Suppressor macrophage treated with lipopolysaccharide for 1 hour (primary cell): ENCODE data around the gene SKOR2.

Source experiments
- DNase-seq, 3 donors: peaks; one replicate each; pipeline ENCODE4 v3.0.0-alpha.2; 2020 to 2022

Gene SKOR2

DNA sequence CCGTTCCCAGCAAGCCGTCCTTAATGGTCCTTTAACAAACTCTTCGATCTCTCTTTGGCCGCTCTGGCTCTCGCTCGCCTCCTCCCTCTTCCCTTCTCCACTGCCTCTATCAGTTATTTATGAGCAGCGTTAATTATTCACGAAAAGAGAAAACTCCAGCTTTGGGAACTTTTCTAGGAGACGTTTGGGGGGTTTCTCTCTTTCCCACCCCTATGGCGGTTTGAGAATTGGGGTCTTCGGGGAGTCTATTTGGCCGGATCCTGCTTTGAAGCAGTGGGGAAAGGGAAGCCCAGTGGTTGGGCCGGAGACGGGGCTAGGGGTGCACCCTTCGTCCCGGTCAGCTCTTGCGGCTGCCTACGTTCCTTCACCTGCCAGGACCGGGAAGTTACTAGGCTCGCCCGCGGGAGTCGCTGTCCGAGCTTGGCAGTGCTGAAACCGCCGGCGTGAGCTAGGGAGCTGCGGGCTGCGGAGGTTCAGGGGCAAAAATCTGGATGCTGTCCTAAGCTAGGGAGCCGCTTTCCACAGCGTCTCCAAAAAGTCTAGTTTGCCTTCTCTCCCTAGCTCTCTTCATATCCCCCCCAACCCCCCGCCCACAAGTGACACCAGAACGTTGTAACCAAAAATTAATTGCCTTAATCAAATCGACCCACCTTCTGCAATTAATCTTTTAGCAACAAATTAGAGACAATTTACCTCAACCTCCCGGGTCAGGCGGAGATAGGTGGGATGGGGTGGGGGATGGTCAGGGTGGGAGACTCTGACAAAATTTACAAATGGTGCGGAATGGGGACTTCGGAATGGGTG, 8.9 kb upstream of the SKOR2 start:
- peak in 2 of 3 donors; percentile 15 to 38 for DNase-seq

DNA sequence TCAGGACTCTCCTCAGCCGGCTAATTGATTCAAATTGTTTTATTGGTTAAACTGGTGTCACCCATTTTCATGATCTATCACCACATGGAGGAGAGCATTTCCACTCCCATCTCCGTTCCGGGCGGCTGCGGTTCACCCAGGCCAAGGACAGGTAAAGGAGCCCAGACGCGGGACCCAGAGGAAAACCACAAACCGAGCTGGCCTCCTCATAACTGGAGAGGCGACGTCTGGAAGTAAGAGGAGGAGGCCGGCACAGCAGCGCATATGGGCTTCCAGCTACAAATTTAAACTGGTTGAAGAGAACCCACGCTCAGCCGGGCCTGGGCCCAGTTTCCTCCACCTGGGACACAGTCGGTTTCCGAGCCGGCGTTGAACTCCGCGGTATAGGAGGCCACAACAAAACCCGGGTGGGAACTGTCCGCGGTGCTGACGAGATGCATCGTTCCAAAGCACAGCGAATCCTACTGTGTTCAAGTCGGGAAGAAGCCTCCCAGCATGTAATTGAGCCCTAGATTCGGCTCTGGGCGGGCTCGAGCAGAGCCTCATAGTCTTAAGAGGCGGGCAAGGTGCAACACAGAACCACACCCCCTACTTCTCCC, 3.0 kb upstream of the SKOR2 start:
- DNase-seq, result peak; percentile 26 to 60 (median 38)

DNA sequence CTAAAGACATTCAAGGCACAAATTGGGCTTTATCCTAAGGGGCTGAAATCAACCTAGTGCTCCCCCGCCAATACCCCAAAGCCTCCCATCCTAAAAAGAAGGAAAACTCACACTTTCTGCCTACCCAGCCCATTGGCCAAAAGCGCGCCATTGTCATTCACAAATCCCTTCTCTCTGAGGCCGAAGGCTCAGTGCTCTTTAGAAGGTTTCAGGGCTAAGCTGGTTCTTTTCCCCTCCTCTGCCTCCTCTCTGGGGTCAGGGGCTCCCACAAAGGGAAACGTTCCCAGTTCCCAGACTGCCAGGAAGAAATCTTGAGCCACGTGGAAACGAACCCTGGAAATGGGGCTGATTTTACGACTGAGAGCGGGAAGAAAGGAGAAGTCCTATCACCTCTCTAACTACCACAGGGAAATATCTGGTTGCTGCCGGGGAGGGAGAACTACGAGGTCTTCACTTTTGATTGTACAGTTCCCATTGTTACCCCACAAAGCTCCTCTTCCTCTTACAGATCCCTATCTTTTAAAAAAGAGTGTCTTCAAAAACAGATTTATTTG, 1.7 kb upstream of the SKOR2 start:
- no peak for DNase-seq

DNA sequence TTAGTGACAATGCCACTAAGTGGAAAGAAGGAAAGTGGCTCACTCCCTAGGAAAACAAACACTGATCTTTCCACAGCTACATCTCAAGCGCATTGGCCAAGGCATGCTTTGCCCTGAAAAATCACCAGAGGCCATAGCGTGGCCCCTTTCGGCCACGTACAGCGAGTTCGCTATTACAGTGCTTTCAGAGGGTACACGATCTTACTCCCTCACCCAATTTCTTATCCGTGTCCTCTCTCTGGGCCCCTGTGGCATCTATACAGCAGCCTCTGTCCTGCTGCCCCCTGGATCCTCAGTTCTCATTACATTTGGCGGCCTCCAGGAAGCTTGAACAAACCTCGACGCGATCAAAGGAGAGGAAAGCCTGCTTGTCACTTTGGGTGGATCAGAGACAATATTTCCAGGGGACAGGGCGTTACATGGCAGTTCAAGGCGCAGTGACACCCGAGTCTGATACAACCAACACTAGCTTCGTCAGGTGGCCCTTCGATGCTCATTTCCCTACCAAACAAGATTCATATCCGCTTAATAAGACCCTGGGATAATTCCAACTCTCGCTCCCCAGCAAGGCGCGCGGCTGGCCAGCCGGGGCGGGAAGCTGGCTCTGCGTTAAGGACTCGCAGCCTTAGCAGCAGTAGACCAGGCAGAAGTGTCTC, 941 bp downstream of the SKOR2 start:
- DNase-seq, result no peak

DNA sequence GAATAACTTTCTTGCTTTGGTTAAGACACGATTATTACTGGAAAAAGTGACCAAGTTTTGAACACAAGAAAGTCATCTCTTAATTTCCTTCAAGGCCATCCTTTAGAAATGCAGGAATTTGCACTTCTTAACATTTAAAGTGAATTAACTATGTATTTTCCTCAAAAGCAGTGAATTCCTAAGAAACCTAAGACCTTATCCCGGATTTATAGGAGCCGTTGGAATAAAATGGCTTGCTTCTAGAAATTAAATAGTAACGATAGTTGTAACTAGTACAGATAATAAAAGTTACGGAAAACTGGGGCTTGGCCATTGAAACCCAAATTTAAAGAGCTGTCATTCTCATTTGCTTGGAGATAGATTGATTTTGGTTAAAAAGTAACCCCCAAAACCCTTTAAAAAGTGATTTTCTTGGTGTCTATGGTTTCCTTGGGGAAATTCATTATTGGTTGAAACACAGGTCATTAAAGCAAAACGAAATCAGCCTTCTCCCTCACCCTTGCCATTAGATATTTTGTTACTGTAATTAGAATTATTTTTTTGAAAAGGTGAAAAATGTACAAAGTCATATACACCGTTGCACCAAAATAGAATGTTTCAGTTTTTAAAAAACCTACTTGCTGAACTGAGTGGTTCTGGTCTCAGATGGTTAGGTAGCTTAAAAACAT, 2.0 kb downstream of the SKOR2 start:
- no peak for DNase-seq

DNA sequence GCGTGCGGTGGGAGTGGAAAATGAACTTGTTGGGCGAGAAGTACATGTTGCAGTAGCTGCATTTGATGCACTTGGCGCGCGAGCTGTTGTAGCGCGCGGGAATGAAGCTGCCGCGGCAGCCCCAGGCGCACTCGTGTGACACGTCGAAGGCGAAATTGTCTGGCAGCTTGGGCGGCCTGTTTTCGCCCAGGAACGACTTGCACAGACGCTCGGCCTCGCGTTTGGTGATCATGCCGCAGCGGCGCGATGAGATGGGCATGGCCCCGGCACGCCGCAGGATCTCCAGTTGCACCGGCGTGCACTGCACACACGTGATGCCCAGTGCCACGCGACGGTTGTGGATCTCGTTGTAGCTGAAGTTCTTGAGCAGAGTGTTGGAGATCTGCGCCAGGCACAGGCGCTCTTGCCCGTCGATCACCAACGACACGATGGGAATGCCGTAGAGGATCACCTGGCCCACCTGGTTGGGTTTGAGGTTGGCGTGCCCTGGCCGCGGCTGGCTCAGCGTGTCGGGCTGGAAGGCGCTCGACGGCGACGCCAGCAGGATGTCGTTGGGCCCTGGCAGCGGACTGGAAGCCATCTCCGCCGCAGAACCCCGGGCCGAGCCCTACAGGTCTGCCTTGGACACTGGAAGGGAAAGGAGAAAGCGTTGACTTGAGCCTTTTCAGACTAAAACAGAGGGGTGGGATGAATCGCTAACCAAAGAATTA, 2.7 kb downstream of the SKOR2 start:
- DNase-seq, result no peak

DNA sequence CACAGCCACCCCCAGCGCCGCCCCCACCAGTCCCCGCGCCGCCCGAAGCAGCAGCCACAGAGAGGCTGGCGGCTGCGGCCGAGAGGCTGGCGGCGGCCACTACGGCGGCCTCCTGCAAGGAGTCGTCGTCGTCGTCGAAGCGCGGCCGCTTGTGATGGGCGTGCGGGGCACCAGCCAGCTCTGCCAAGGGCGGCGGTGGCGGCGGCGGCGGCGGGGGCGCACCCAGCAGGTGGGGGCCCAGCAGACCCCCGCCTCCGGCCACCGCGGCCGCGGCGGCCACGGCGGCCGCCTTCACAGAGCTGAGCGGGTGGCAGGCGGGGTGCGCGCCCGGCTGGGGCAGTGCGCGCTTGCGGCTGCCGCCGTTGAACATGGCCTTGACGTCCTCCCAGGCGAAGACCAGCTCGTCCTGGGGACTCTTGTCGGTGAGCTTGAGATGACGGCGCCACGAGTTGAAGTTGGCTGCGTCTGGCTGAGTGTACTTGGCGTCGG, 3.3 kb downstream of the SKOR2 start:
- no peak for DNase-seq

DNA sequence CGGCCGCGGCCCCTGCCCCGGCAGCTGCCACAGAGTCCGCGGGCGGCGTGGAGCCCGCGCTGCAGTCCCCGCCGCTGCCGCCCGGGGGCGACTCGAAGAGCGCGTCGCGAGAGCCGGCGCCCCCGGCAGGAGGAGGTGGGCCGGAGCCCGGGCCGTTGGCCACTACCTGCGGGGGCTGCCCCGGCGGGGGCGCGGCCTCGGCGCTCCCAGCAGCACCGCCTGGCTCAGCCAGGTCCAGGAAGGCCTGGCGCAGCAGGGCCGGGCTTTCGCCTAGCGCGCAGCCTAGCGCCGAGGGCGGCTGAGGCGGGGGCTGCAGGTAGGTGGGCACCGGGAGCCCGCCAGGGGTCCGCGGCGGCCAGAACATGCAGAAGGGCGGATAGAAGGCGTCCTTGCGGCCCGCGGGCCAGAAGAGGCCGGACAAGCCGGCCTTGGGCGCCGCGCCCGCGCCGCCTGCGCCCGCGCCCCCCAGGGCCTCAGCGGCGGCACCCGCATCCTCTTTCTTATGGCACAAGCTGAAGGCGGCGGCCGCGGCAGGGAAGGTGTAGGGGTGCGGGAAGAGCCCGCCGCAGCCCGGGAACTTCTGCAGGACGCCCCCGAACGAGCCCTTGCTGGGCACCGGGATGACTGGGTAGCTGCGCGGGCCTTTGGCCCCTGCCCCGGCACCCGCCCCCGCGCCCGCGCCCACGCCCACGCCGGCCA, 3.9 kb downstream of the SKOR2 start:
- peak in 2 of 3 donors; percentile 18 to 50 for DNase-seq

DNA sequence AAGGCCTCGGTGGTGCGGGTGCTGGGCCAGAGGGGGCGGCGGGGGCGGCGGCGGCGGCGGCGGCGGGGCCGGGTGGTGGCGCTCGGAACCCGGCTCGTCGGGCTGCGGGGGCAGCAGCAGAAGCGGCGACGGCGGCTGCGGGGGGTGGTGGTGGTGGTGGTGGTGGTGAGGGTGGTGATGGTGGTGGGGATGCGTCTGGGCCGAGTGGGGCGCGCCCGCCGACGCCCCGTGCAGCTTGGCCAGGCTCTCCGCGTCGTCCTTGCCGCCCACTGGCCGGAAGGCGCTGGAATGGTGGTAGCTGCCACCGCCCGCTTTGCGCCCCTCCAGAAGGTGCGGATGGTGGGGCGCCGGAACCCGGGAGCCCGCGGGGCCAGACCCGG, 4.4 kb downstream of the SKOR2 start:
- DNase-seq, result no peak

DNA sequence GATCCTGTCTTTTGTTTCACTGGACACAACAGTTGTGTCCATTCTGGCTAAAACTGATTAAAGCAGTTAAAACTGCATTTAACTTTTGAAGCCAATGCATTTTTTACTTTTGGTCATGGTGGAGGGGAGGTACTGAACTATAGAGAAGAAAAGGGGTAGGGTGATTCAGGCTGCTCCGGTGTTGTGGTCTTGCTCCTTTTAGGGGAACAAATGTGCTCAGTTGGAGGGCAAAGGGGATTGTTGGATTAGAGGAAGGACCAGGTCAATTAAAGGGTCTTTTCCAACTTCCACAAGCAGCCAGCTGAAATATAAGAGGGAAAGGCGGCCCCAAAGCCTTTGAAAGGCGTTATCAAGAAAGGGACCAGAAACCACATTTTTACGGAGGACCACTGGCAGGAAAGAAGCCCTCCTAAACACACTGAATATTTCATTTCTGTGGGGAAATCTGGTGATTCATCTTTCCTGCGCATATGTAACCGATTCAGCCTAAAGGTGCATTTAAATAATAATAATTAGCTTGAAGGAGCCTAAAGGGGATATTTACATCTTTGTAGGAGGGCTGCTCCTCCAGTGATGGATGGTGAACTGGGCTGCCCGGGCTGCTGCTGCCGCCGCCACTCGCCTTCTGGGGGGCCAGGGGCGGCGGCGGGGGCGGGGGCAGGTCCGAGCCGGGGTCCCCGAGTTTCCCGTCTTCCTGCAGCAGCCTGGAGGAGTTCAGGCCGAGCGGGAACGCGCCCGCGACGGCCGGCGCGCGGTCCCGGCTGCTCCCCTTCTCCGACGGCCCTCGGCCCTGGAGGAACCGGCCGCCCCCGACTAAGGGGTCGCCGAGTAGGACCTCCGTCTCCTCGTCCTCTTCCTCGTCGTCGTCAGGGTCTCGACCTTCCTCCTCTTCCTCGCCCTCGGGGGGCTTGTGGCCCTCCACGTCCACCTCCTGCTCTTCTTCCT, 5.2 kb downstream of the SKOR2 start:
- DNase-seq, result no peak

DNA sequence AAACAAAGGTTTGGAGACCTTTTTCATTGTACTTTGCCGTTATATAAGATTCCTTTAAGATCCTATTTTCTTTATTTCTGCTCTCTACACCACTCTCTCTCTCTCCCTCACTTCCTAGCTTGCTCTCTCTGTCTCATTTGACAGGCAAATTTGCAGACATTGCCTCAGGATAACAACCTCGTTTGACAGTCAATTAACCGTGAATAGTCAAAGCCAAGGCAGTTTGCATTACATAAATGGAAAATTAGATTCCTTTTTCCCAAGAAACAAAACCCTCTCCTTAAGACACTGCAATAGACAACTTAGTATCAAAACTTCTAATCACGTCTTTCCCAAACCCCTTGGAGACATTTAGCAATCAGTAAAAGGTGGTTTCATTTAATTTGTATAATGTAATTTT, 7.4 kb downstream of the SKOR2 start:
- no peak for DNase-seq

DNA sequence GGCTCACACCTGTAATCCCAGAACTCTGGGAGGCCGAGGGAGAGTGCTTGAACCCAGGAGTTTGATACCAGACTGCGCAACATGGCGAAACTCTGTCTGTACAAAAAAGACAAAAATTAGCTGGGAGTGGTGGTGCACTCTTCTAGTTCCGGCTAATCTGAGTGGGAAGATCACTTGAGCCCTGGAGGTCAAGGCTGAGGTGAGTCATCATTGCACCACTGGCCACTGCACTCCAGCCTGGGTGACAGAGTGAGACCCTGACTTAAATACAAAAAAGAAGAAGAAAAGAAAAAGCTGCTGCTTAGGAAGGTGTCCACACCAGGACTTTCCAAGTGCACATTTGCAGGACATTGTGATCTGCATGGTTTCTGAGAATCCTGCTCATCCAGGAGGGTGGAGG, 16.4 kb downstream of the SKOR2 start:
- DNase-seq, result no peak

DNA sequence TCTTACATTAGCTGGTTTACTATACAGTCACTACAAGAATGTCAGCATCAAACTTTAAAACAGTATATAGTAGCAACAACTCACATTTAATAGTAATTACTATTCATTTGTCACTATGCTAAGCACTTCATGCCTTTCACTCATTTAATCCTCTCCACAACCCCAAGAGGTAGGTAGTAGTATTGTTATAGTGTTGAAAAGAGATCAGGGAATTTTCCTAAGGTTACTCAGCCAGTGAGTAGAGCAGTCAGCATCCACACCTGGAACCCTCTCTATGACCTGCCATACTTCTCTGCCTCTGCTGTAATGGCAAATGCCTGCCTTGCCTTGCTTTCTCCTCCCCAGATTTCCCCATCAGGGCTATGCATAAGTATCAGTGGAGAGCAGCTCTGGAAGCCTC, 24.8 kb downstream of the SKOR2 start:
- DNase-seq, result no peak

DNA sequence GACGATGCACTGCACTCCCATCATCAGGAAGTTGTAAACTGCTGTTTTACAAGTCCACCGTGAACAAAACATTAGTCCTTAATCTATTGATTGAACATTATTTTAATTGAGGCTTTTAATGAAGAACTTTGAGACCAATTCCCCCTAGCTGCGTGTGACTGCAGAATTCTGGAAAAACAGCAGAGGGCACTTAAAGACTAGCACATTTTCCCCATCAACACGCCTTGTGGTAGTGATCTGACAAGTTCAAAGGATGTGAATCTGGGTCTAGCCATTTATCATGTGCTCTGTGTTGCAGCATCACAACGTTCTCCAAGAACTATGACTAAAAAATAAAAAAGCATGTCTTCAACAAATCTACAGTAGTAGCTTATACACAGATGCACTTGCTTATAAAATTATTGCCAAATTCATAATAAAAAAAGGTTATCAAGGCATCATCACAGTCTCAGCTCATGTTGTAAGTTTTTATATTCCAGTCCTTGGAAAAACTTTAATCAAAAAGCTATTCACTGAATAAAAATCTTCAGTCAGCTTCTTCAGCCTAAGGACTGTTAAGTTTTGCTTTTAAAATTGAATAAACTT, 35.8 kb downstream of the SKOR2 start:
- DNase-seq, result peak; percentile 27 to 38 (median 32)

DNA sequence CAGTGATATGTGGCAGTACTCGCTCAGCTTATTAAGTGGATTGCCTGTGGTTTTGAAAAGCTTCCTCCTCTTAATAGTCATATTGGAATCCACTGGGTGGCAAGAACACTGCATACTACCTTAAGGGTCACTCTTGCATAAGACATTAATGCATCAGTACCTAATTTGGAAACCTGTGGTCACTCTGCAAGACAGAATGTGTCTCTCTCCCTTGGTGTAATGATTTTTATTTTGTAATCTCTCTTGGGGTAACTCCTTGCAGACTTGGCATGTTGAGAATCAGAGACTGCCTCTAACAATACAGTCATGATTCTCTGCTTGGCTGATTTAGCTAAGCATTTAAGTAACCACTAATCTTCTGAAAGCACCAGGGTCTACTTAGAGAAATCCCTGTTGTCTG, 42.3 kb downstream of the SKOR2 start:
- DNase-seq, result no peak

DNA sequence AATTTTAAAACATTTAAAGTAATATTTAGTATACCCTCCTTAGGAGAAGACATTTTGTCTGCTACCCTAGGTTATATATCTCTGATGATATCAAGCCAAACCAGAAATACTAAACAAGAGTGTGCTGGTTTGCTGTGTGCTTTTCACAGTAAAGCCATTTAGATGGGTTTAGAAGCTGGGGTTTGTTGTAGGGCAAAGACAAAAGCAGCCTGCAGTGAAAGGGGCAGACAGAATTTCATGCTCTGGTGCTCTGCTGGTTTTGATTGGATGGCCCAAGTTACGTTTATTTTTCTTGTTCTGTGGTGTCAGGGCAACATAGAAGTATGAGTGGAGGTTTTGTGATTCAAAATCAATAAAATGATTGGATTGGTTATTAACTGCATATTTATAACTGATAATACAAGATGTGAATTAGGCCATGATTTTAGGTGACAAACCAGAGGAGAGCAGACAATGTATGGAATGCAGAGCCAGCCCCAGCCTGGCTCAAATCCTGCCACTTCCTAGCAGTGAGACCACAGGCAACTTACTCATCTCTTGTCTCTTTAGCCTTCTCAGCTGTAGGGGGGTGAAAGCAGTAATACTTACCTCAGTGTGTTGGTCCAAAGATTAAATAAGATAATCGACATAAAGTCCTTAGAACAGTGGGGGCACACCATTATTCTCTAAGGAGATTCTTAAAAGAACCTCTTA, 44.4 kb downstream of the SKOR2 start:
- no peak for DNase-seq

DNA sequence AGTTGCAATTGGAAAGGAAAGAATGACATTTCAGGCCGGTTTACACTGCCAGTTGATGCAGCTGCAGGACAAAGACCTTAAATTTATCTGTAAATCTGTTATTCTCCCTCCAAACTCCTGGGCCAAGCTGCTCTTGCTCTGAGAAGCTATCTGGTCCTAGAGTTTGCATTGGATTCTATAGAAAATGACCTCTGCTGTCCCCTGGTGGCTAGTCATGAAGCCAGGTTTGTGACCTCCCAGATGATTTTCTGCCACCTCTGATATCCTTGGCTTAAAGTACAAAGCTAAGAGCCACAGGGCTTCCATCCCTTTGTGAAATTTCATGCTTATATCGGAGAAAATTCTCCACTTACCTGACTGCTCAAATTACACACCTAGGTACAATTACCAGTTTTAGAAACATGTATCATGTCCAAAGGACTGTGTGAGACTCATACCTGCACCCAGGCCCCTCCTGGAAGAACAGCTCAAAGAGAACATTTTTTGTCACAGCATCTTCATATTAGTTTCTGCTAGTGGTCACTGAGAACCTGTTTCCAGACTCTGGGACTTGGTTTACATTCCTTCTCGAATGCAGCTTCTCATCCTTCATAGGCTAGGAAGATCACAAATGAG, 46.4 kb downstream of the SKOR2 start:
- peak; percentile 62 to 71 (median 69) for DNase-seq

DNA sequence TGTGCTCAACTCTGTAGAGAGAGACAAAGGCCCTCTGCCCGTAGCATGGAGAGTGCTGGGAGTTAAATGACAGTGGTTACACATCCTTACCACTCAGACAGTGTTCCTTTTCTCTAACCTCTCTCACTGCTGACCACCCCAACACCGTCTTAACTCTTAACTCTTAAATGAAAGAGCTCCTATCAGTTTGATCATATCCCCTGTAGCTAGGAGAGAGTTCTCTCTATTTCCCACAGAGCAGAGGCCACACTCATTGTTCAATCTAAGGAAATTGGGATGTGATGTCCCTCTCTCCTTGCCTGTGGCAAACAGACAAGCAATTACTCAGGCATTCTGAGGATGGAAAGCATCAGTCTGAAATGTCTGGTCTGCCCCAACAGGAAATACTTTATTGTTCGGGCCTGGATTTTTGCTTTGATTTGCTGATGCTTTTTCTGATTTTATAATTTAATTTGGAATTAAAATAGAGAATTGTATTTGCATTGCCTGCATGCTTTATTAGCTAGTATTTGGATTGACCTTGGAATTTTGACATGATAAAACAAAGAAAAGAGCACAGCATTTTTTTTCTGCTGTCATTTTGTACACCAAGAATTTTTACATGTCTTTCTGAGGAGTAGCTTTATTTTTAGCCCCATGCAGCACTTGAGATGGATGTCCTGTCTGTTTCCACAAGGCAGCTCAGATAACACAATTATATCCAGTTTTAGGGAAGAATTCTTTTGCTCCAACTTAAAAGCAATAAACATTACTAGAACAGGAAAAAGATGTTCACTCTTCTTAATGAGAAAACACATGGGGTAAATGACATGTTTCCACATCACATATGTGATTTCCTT, 47.6 kb downstream of the SKOR2 start:
- DNase-seq, result no peak
